ENCODE data around the gene XPA. TPM values are rescaled to one million over a fixed set of nuclear protein-coding genes. Genes with fewer than 3 reads are reported as not detected.

Gene XPA
- total and polyA plus RNA-seq, 2 experiments from 2014 or later, result 21.1 to 31.5 TPM

- no peak overlapping the region for H3K27ac ChIP-seq
- peak; percentile 82 to 83 for DNase-seq (ENCODE audit: low read depth in 1 of 2, low spot score in 1 of 2)
- peaks cover 37% of the 10 kb centered on the region for H3K27me3 ChIP-seq
- TF ChIP-seq CTCF (IDR thresholded peaks at IDR 0.05; ENCODE audit: low read depth, low read length), result peak; percentile 76
- H3K36me3 ChIP-seq, result no peaks in the 10 kb centered on the region
- H3K9me3 ChIP-seq (ENCODE audit: low read depth), result no peaks in the 10 kb centered on the region
- no peaks in the 10 kb centered on the region for H3K4me1 ChIP-seq (ENCODE audit: low read depth)
- H3K4me3 ChIP-seq, result no peak overlapping the region
These were observed 13.4 kb upstream of the XPA start for GRCh38 chr9:97710356-97711222.

GRCh38 chr9:97706246-97706645, 9.1 kb upstream of the XPA start:
- H3K27ac ChIP-seq, result no peak overlapping the region
- no peak for DNase-seq (ENCODE audit: low read depth in 1 of 2, low spot score in 1 of 2)
- H3K36me3 ChIP-seq, result no peaks in the 10 kb centered on the region

GRCh38 chr9:97705354-97705950, 8.3 kb upstream of the XPA start:
- H3K27me3 ChIP-seq, result peaks cover 21% of the 10 kb centered on the region
- H3K36me3 ChIP-seq, result no peaks in the 10 kb centered on the region
- TF ChIP-seq CTCF (IDR thresholded peaks at IDR 0.05; ENCODE audit: low read depth, low read length), result no peak
- H3K4me3 ChIP-seq, result no peak overlapping the region
- H3K4me1 ChIP-seq (ENCODE audit: low read depth), result no peaks in the 10 kb centered on the region
- no peak overlapping the region for H3K27ac ChIP-seq
- DNase-seq (ENCODE audit: low read depth in 1 of 2, low spot score in 1 of 2), result peak in 1 of 2 donors; percentile 61
- no peaks in the 10 kb centered on the region for H3K9me3 ChIP-seq (ENCODE audit: low read depth)

More at GRCh38 chr9:97706246-97706645, 9.1 kb upstream of the XPA start:
- H3K4me1 ChIP-seq (ENCODE audit: low read depth), result no peaks in the 10 kb centered on the region
- no peak overlapping the region for H3K4me3 ChIP-seq
- TF ChIP-seq CTCF (IDR thresholded peaks at IDR 0.05; ENCODE audit: low read depth, low read length), result no peak
- H3K9me3 ChIP-seq (ENCODE audit: low read depth), result no peaks in the 10 kb centered on the region
- peaks cover 21% of the 10 kb centered on the region for H3K27me3 ChIP-seq

- Histone ChIP-seq H3K9me3 (ENCODE audit: low read depth) (no peaks in the 10 kb centered on the region), H3K36me3 (no peaks in the 10 kb centered on the region), H3K4me3 (no peak overlapping the region), H3K4me1 (ENCODE audit: low read depth) (no peaks in the 10 kb centered on the region), H3K27ac (no peak overlapping the region), H3K27me3 (peaks cover 21% of the 10 kb centered on the region)
- no peak for DNase-seq (ENCODE audit: low read depth in 1 of 2, low spot score in 1 of 2)
- TF ChIP-seq CTCF (IDR thresholded peaks at IDR 0.05; ENCODE audit: low read depth, low read length), result no peak
These were observed 7.7 kb upstream of the XPA start for GRCh38 chr9:97704851-97705250.

- H3K27me3 ChIP-seq, result peaks cover 21% of the 10 kb centered on the region
- no peak for TF ChIP-seq CTCF (IDR thresholded peaks at IDR 0.05; ENCODE audit: low read depth, low read length)
- H3K9me3 ChIP-seq (ENCODE audit: low read depth), result no peaks in the 10 kb centered on the region
- H3K4me3 ChIP-seq, result no peak overlapping the region
- no peak overlapping the region for H3K27ac ChIP-seq
- no peaks in the 10 kb centered on the region for H3K36me3 ChIP-seq
- DNase-seq (ENCODE audit: low read depth in 1 of 2, low spot score in 1 of 2), result no peak
- no peaks in the 10 kb centered on the region for H3K4me1 ChIP-seq (ENCODE audit: low read depth)
These were observed 7.2 kb upstream of the XPA start for GRCh38 chr9:97704345-97704677.

All from cardiac muscle cell (in vitro differentiated cells and primary cell).